SK-N-SH (cell line): Measurements from ENCODE around the gene STRA8. TPM values are rescaled to one million over a fixed set of nuclear protein-coding genes. Genes with fewer than 3 reads are reported as not detected.

Experiments
- CTCF ChIA-PET: fragments of 300-600, 350-600 bp; formaldehyde crosslinking; extraction: SDS; loops from one replicate; lab custom pipeline; 2021; lab: Yijun Ruan, JAX
- POLR2A ChIA-PET: fragments of 350-600 bp; sonication (Branson Sonifier 250); formaldehyde crosslinking; extraction: SDS; loops from one replicate; lab custom pipeline; 2020; ENCODE audit warnings: antibody characterized with exemption, inconsistent platforms; lab: Yijun Ruan, JAX
- DNase-seq: peaks from one replicate; pipeline ENCODE4 v3.0.0; 2012
- H2AFZ ChIP-seq: fragments of 200-600 bp; sonication (generic); 2 replicates; pipeline ENCODE4 v1.8.1; 2016; ENCODE audit warnings: antibody characterized with exemption, mild to moderate bottlenecking, low read depth
- H3F3A ChIP-seq: fragments of 200-600 bp; sonication (generic); replicated peaks from 2 replicates; pipeline ENCODE3; 2016; ENCODE audit warnings: antibody characterized with exemption, mild to moderate bottlenecking; ENCODE audit not compliant: insufficient read depth
- H3K27ac ChIP-seq, 2 experiments: fragments of 200-500 bp in 1 of 2; fragments of 200-600 bp in 1 of 2; sonication (Bioruptor generic) in 1 of 2; sonication (generic), shearing (Covaris generic) in 1 of 2; 2 replicates each; pipeline versions ENCODE4 v1.5.1 to v1.6.1; 2014 to 2016; ENCODE audit warnings: low read depth in 2 of 2, inconsistent platforms in 1 of 2, low read length in 1 of 2, mild to moderate bottlenecking in 1 of 2, mixed read lengths in 1 of 2
- H3K27me3 ChIP-seq: fragments of 200-600 bp; sonication (generic), shearing (Covaris generic); 2 replicates; pipeline ENCODE4 v1.6.1; 2016; ENCODE audit warnings: mixed run types; ENCODE audit not compliant: insufficient read depth
- H3K36me3 ChIP-seq, 2 experiments: fragments of 200-500 bp in 1 of 2; fragments of 200-600 bp in 1 of 2; sonication (Bioruptor generic) in 1 of 2; sonication (generic) in 1 of 2; replicated peaks in 1 of 2; 2 replicates each; pipeline versions ENCODE3 to v1.5.1; 2014 to 2016; ENCODE audit warnings: low read length in 1 of 2, mild to moderate bottlenecking in 1 of 2; ENCODE audit not compliant: insufficient read depth in 2 of 2, control insufficient read depth in 1 of 2
- H3K4me1 ChIP-seq, 2 experiments: fragments of 200-500 bp in 1 of 2; fragments of 200-600 bp in 1 of 2; sonication (Bioruptor generic) in 1 of 2; sonication (generic), shearing (Covaris generic) in 1 of 2; 2 replicates each; pipeline versions ENCODE4 v1.5.1 to v1.6.1; 2014 to 2016; ENCODE audit warnings: low read depth in 1 of 2, low read length in 1 of 2, mixed run types in 1 of 2; ENCODE audit not compliant: insufficient read depth in 2 of 2, control insufficient read depth in 1 of 2
- H3K4me2 ChIP-seq: fragments of 200-600 bp; sonication (generic), shearing (Covaris generic); 2 replicates; pipeline ENCODE4 v1.6.1; 2017; ENCODE audit warnings: mixed run types
- H3K4me3 ChIP-seq, 2 experiments: fragments of 200-500 bp in 1 of 2; fragments of 200-600 bp in 1 of 2; sonication (Bioruptor generic) in 1 of 2; sonication (generic), shearing (Covaris generic) in 1 of 2; 2 replicates each; pipeline versions ENCODE4 v1.5.1 to v1.8.1; 2014 to 2016; ENCODE audit warnings: low read depth in 2 of 2, inconsistent platforms in 1 of 2, low read length in 1 of 2, mild to moderate bottlenecking in 1 of 2, mixed read lengths in 1 of 2, moderate library complexity in 1 of 2
- H3K79me2 ChIP-seq: fragments of 200-600 bp; sonication (generic); 2 replicates; pipeline ENCODE4 v1.8.1; 2017; ENCODE audit warnings: mild to moderate bottlenecking; ENCODE audit not compliant: insufficient read depth
- H3K9ac ChIP-seq: fragments of 200-600 bp; sonication (generic); 2 replicates; pipeline ENCODE4 v1.6.1; 2017; ENCODE audit warnings: mixed run types
- H3K9me2 ChIP-seq: fragments of 200-600 bp; sonication (generic); 2 replicates; pipeline ENCODE4 v1.6.1; 2017; ENCODE audit warnings: mixed run types
- H3K9me3 ChIP-seq: fragments of 200-600 bp; sonication (generic); 2 replicates; pipeline ENCODE4 v1.6.1; 2017; ENCODE audit warnings: mixed run types, mild to moderate bottlenecking, moderate library complexity
- H4K20me1 ChIP-seq: fragments of 200-600 bp; sonication (generic); 2 replicates; pipeline ENCODE4 v1.6.1; 2017; ENCODE audit warnings: mild to moderate bottlenecking, mixed run types; ENCODE audit not compliant: insufficient read depth
- CHD2 ChIP-seq: fragments of 150-350 bp; IDR thresholded peaks from 2 replicates; pipeline ENCODE4 v1.6.1; 2018; ENCODE audit warnings: low read length; ENCODE audit not compliant: partially characterized antibody
- CTCF ChIP-seq: fragments of 200-600 bp; sonication (generic); IDR thresholded peaks from 2 replicates; pipeline ENCODE4 v1.6.1; 2017; ENCODE audit warnings: antibody characterized with exemption, mild to moderate bottlenecking, moderate library complexity
- ELF1 ChIP-seq: IDR thresholded peaks from 2 replicates; pipeline ENCODE4 v1.4.0; 2012
- EP300 ChIP-seq, 2 experiments: IDR thresholded peaks; 2 replicates each; pipeline versions ENCODE4 v1.4.0 to v1.6.1; 2012; ENCODE audit warnings: borderline replicate concordance in 1 of 2, low read depth in 1 of 2, low read length in 1 of 2
- FOSL2 ChIP-seq: IDR thresholded peaks from 2 replicates; pipeline ENCODE4 v1.4.0; 2012; ENCODE audit warnings: low read depth, mild to moderate bottlenecking, moderate library complexity, borderline replicate concordance
- FOXJ3 ChIP-seq: sonication (generic); formaldehyde crosslinking; IDR thresholded peaks from 2 replicates; pipeline ENCODE4 v1.5.1; 2020; ENCODE audit warnings: mild to moderate bottlenecking, missing genetic modification reagents
- FOXM1 ChIP-seq: IDR thresholded peaks from 2 replicates; pipeline ENCODE4 v1.4.0; 2012; ENCODE audit warnings: low read depth, mild to moderate bottlenecking
- GABPA ChIP-seq: IDR thresholded peaks from 2 replicates; pipeline ENCODE4 v1.4.0; 2012; ENCODE audit warnings: low read depth, mild to moderate bottlenecking
- JUND ChIP-seq: IDR thresholded peaks from 2 replicates; pipeline ENCODE4 v1.4.0; 2012
- MEF2A ChIP-seq: IDR thresholded peaks from 2 replicates; pipeline ENCODE4 v1.4.0; 2012; ENCODE audit warnings: low read depth, borderline replicate concordance
- NFIC ChIP-seq: IDR thresholded peaks from 2 replicates; pipeline ENCODE4 v1.4.0; 2012; ENCODE audit warnings: borderline replicate concordance
- NRF1 ChIP-seq: IDR thresholded peaks from 2 replicates; pipeline ENCODE4 v1.6.1; 2012; ENCODE audit warnings: low read depth, mild to moderate bottlenecking, low read length
- PBX3 ChIP-seq: IDR thresholded peaks from 2 replicates; pipeline ENCODE4; 2012
- POLR2AphosphoS5 ChIP-seq: IDR thresholded peaks from 2 replicates; pipeline ENCODE4 v1.6.1; 2012; ENCODE audit warnings: low read depth, low read length
- RAD21 ChIP-seq: IDR thresholded peaks from 2 replicates; pipeline ENCODE4 v1.6.1; 2012; ENCODE audit warnings: mild to moderate bottlenecking, low read length
- RFX5 ChIP-seq: IDR thresholded peaks from 2 replicates; pipeline ENCODE4 v1.6.1; 2012; ENCODE audit warnings: mild to moderate bottlenecking, improper control_type of control experiment, low read length
- SMC3 ChIP-seq: IDR thresholded peaks from 2 replicates; pipeline ENCODE4 v1.6.1; 2012; ENCODE audit warnings: low read depth, low read length, improper control_type of control experiment
- TEAD4 ChIP-seq: IDR thresholded peaks from 2 replicates; pipeline ENCODE4 v1.4.0; 2012; ENCODE audit warnings: mild to moderate bottlenecking, borderline replicate concordance; ENCODE audit not compliant: insufficient read depth
- WGBS: methylation state at CpG from one replicate; pipeline ENCODE4 v1.1.6; 2017; ENCODE audit warnings: low lambda C conversion rate; 5-methylcytosine and 5-hydroxymethylcytosine counted together
- polyA plus RNA-seq, 3 experiments: library from polyadenylated mRNA; depleted of rRNA; stranded (reverse); fragments of >200 nt; gene quantifications; 2 replicates each; pipeline ENCODE4 v1.2.3, GENCODE V29; 2012
- TF ChIP-seq, protein P1 (sequence below): fragments of 150-350 bp; IDR thresholded peaks from 2 replicates; pipeline ENCODE4 v1.6.1; 2017; ENCODE audit warnings: antibody characterized with exemption, low read length, low read depth, borderline replicate concordance
- TF ChIP-seq, protein P2 (sequence below): fragments of 150-350 bp; IDR thresholded peaks from 2 replicates; pipeline ENCODE4 v1.6.1; 2016; ENCODE audit warnings: mild to moderate bottlenecking, low read depth, low read length

The STRA8 gene
- polyA plus RNA-seq, 1 of the 3 experiments (the other 2 are of a cell fraction): not detected

GRCh38 chr7:135242096-135242684, 8.6 kb downstream of the STRA8 start:
- ChIA-PET CTCF (interaction anchor here (0.9 to 1.3 kb wide), 3 partner anchors 9 to 32 kb away, joined by 3 to 4 read pairs (median 3); partner anchors contain the start of gene WDR91), POLR2A (no interaction called here)
- Histone ChIP-seq H3K79me2 (no peaks in the 10 kb centered on the region), H3K9me3 (no peaks in the 10 kb centered on the region), H2AFZ (no peak overlapping the region), H3K27me3 (peaks cover 5% of the 10 kb centered on the region; the same call in 1 of the 2 replicates), H3K36me3 (no peaks in the 10 kb centered on the region), H3K4me3 (no peak overlapping the region), H3K9ac (no peak overlapping the region), H3K4me2 (no peak overlapping the region), H3K27ac (no peak overlapping the region), H3F3A (no peaks in the 10 kb centered on the region), H3K4me1 (no peaks in the 10 kb centered on the region), H4K20me1 (no peaks in the 10 kb centered on the region), H3K9me2 (no peaks in the 10 kb centered on the region)
- WGBS: 64% methylated on average over 5 of the region's 5 CpGs
- no peak for DNase-seq
- TF ChIP-seq MEF2A (no peak), POLR2AphosphoS5 (no peak), NFIC (no peak), RFX5 (no peak), CHD2 (no peak), ELF1 (no peak), FOXJ3 (no peak), FOSL2 (no peak), PBX3 (no peak), SMC3 (no peak), JUND (no peak), RAD21 (no peak), NRF1 (no peak), EP300 (IDR thresholded peaks at IDR 0.05; ENCODE audit: borderline replicate concordance in 1 of 2, low read depth in 1 of 2, low read length in 1 of 2) (no peak), FOXM1 (no peak), TEAD4 (no peak), GABPA (no peak), CTCF (no peak)
- TF ChIP-seq, protein P1, sequence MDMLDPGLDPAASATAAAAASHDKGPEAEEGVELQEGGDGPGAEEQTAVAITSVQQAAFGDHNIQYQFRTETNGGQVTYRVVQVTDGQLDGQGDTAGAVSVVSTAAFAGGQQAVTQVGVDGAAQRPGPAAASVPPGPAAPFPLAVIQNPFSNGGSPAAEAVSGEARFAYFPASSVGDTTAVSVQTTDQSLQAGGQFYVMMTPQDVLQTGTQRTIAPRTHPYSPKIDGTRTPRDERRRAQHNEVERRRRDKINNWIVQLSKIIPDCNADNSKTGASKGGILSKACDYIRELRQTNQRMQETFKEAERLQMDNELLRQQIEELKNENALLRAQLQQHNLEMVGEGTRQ: no peak
- TF ChIP-seq, protein P2, sequence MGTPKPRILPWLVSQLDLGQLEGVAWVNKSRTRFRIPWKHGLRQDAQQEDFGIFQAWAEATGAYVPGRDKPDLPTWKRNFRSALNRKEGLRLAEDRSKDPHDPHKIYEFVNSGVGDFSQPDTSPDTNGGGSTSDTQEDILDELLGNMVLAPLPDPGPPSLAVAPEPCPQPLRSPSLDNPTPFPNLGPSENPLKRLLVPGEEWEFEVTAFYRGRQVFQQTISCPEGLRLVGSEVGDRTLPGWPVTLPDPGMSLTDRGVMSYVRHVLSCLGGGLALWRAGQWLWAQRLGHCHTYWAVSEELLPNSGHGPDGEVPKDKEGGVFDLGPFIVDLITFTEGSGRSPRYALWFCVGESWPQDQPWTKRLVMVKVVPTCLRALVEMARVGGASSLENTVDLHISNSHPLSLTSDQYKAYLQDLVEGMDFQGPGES: no peak
